Measurements from ENCODE around the gene ELFN2.

Gene ELFN2

GRCh38 chr22:37391702-37392101 lies 35.6 kb downstream of the ELFN2 start (continued):
- TF ChIP-seq ELK4 (IDR thresholded peaks at IDR 0.05; ENCODE audit: borderline replicate concordance, low read depth, low read length) = no peak
- TF ChIP-seq ZNF518A (tag by site-specific recombination; conservative IDR thresholded peaks at IDR 0.05; ENCODE audit: low read depth) = no peak
- TF ChIP-seq CTCF (tag by site-specific recombination; IDR thresholded peaks at IDR 0.05) = no peak
- TF ChIP-seq PRDM10 (tag by site-specific recombination; IDR thresholded peaks at IDR 0.05) = no peak
- no peak for TF ChIP-seq ZNF571 (tag by site-specific recombination; IDR thresholded peaks at IDR 0.05)
- TF ChIP-seq KLF17 (tag by site-specific recombination; IDR thresholded peaks at IDR 0.05) = no peak

GRCh38 chr22:37390075-37390474 lies 37.2 kb downstream of the ELFN2 start:
- Histone ChIP-seq H3K36me3 (ENCODE audit: control insufficient read depth in 2 of 2, insufficient read depth in 1 of 2, low read length in 2 of 2) (no peaks in the 10 kb centered on the region), H3K4me3 (ENCODE audit: low read depth, low read length) (no peak overlapping the region), H3K9me3 (ENCODE audit: control insufficient read depth, insufficient read depth, low read depth, low read length) (no peaks in the 10 kb centered on the region), H3K27ac (ENCODE audit: extremely low read depth, low read depth, low read length) (no peak overlapping the region), H3K4me1 (ENCODE audit: control insufficient read depth, insufficient read depth, low read length) (no peaks in the 10 kb centered on the region)
- ChIA-PET POLR2A (interaction anchor here (0.6 kb wide), 1 partner anchor 13 kb away, joined by 3 read pairs; no protein-coding TSS in a partner anchor), CTCF (interaction anchor here (0.6 kb wide), 1 partner anchor 1420 kb away, joined by 4 read pairs; no protein-coding TSS in a partner anchor)
- TF ChIP-seq ZNF473 (tag by site-specific recombination; IDR thresholded peaks at IDR 0.05) (no peak), ZNF280C (tag by site-specific recombination; IDR thresholded peaks at IDR 0.05) (no peak), ZNF843 (tag by site-specific recombination; IDR thresholded peaks at IDR 0.05) (no peak), ZNF2 (tag by site-specific recombination; IDR thresholded peaks at IDR 0.05) (no peak), HOXD13 (CRISPR knock-in tag; IDR thresholded peaks at IDR 0.05; ENCODE audit: borderline replicate concordance) (no peak), SCRT2 (tag by site-specific recombination; IDR thresholded peaks at IDR 0.05) (no peak), ZNF10 (tag by site-specific recombination; IDR thresholded peaks at IDR 0.05) (no peak), ZNF211 (tag by site-specific recombination; IDR thresholded peaks at IDR 0.05; ENCODE audit: low read depth) (no peak), ZNF426 (tag by site-specific recombination; IDR thresholded peaks at IDR 0.05) (no peak), ZNF23 (tag by site-specific recombination; IDR thresholded peaks at IDR 0.05; ENCODE audit: borderline replicate concordance) (no peak), REST (tag by site-specific recombination; IDR thresholded peaks at IDR 0.05) (no peak)
